Measurements from ENCODE around the gene FBXW7.

The FBXW7 gene

GRCh38 chr4:152509595-152510225 is 26.2 kb downstream of the FBXW7 start:
- no peak for DNase-seq

- no peak for DNase-seq
Observed at GRCh38 chr4:152508818-152509217, 27.1 kb downstream of the FBXW7 start.

- no peak for DNase-seq
Observed at GRCh38 chr4:152508386-152508785, 27.5 kb downstream of the FBXW7 start.

GRCh38 chr4:152503653-152504290 is 32.1 kb downstream of the FBXW7 start:
- DNase-seq, result no peak

- DNase-seq, result no peak
Observed at GRCh38 chr4:152501846-152502536, 33.9 kb downstream of the FBXW7 start.

- peak in 1 of 4 experiments; percentile 7 for DNase-seq
Observed at GRCh38 chr4:152500800-152501434, 35.0 kb downstream of the FBXW7 start.

GRCh38 chr4:152500275-152500674 is 35.6 kb downstream of the FBXW7 start:
- no peak for DNase-seq

GRCh38 chr4:152499344-152499743 is 36.5 kb downstream of the FBXW7 start:
- no peak for DNase-seq

- DNase-seq, result no peak
Observed at GRCh38 chr4:152494020-152494419, 41.9 kb downstream of the FBXW7 start.

- no peak for DNase-seq
Observed at GRCh38 chr4:152488246-152488645, 47.6 kb downstream of the FBXW7 start.

GRCh38 chr4:152486429-152487389 is 49.2 kb downstream of the FBXW7 start:
- no peak for DNase-seq

- DNase-seq, result no peak
Observed at GRCh38 chr4:152485726-152486276, 50.1 kb downstream of the FBXW7 start.

- DNase-seq, result no peak
Observed at GRCh38 chr4:152482211-152482610, 53.7 kb downstream of the FBXW7 start.

GRCh38 chr4:152480901-152481300 is 55.0 kb downstream of the FBXW7 start:
- no peak for DNase-seq

- no peak for DNase-seq
Observed at GRCh38 chr4:152480326-152480725, 55.6 kb downstream of the FBXW7 start.

- no peak for DNase-seq
Observed at GRCh38 chr4:152479428-152480026, 56.4 kb downstream of the FBXW7 start.

GRCh38 chr4:152478461-152479237 is 57.2 kb downstream of the FBXW7 start:
- no peak for DNase-seq

- no peak for DNase-seq
Observed at GRCh38 chr4:152476796-152477195, 59.1 kb downstream of the FBXW7 start.

GRCh38 chr4:152471251-152471792 is 64.6 kb downstream of the FBXW7 start:
- DNase-seq, result no peak

- DNase-seq, result no peak
Observed at GRCh38 chr4:152468408-152468807, 67.5 kb downstream of the FBXW7 start.

- DNase-seq, result no peak
Observed at GRCh38 chr4:152467101-152467500, 68.8 kb downstream of the FBXW7 start.

Measured in activated naive CD4-positive, alpha-beta T cell (primary cell).